GM18498 (cell line): ENCODE measurements around the gene PCDHB7.
"Not testable (repeated sequence)": the region's sequence is repeated elsewhere in the genome, so short reads cannot be mapped to it uniquely, and the experiment has no call there.

Source experiments
- ATAC-seq: cut with Tn5 transposase; IDR thresholded peaks from one replicate; pipeline ENCODE4 v1.9.1; 2021; ENCODE audit warnings: mild to moderate bottlenecking, moderate library complexity; ENCODE audit not compliant: unreplicated experiment

PCDHB7 gene

DNA sequence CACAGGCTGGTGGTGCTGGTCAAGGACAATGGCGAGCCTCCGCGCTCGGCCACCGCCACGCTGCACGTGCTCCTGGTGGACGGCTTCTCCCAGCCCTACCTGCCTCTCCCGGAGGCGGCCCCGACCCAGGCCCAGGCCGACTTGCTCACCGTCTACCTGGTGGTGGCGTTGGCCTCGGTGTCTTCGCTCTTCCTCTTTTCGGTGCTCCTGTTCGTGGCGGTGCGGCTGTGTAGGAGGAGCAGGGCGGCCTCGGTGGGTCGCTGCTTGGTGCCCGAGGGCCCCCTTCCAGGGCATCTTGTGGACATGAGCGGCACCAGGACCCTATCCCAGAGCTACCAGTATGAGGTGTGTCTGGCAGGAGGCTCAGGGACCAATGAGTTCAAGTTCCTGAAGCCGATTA, 43.6 kb downstream of the PCDHB7 start:
- ATAC-seq: not testable (repeated sequence)

DNA sequence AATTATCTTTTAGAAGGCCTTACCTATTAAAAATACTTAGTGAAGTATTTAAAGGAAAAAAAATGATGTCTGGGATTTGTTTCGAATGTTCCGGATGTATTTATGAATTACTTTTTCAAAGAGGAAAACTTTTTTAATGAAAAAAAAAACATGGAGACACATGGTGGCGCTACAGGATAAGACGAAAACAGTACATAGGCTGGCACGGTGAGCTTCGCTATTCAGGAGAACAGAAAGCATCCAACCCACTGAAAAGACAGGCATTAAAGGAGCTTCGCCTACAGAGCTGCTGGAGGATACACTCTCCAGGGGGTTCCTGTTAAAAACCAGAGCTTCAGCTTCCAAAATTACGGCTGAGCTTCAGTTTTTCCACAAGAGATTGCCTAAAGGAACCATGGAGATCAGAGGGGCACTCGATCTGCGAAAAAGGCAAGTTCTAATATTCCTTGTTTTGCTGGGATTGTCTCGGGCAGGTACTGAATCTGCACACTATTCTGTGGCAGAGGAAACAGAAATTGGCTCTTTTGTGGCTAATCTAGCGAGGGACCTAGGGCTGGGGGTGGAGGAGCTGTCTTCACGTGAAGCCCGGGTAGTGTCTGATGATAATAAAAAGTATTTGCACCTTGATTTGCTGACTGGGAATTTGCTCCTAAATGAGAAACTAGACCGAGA, 50.8 kb downstream of the PCDHB7 start, which contains the start of gene PCDHB14:
TSS of gene PCDHB14 (plus strand) at position 232 of the 672 bp plus-strand sequence. CDS start at position 395, 163 bp downstream.
- ATAC-seq: no peak

- ATAC-seq: not testable (repeated sequence)
These were observed 52.4 kb downstream of the PCDHB7 start for GRCh38 chr5:141224844-141225243.

GRCh38 chr5:141225421-141225820, 53.0 kb downstream of the PCDHB7 start:
- not testable (repeated sequence) for ATAC-seq
